Upper lobe of left lung (tissue), 6 donors: ENCODE results near the gene KCNQ1OT1. TPM values are rescaled to one million over a fixed set of nuclear protein-coding genes. Genes with fewer than 3 reads are reported as not detected.

Experiments used
- ATAC-seq, 2 donors: fragments of 200-7000 bp; cut with Tn5 transposase; one replicate each; pipeline ENCODE4 v1.9.1; 2022; ENCODE audit warnings: mild to moderate bottlenecking in 2 of 2, moderate library complexity in 2 of 2; ENCODE audit not compliant: low FRiP score in 2 of 2
- DNase-seq, 2 donors: peaks; one replicate each; pipeline ENCODE4 v3.0.0-alpha.2; 2019 to 2020
- H3K27ac ChIP-seq, 4 donors: fragments of 200-600 bp; sonication (generic); one replicate each; pipeline ENCODE4 v1.5.1; 2016 to 2019
- H3K27me3 ChIP-seq, 4 donors: fragments of 200-600 bp; sonication (generic); one replicate each; pipeline ENCODE4 v1.5.1; 2017 to 2019
- H3K36me3 ChIP-seq, 4 donors: fragments of 200-600 bp; sonication (generic); one replicate each; pipeline ENCODE4 v1.5.1; 2016 to 2019
- H3K4me1 ChIP-seq, 4 donors: fragments of 200-600 bp; sonication (generic); one replicate each; pipeline ENCODE4 v1.5.1; 2018 to 2019
- H3K4me3 ChIP-seq, 4 donors: fragments of 200-600 bp; sonication (generic); one replicate each; pipeline ENCODE4 v1.5.1; 2017 to 2019; ENCODE audit warnings: mild to moderate bottlenecking in 2 of 4, moderate library complexity in 1 of 4
- H3K9me3 ChIP-seq, 4 donors: fragments of 200-600 bp; sonication (generic); one replicate each; pipeline ENCODE4 v1.5.1; 2018 to 2019
- EP300 ChIP-seq, 4 donors: sonication (generic); formaldehyde crosslinking; IDR thresholded peaks; one replicate each; pipeline ENCODE4 v1.5.1; 2017; ENCODE audit warnings: antibody characterized with exemption in 4 of 4, control low read depth in 2 of 4
- POLR2A ChIP-seq, 4 donors: fragments of 450-650 bp; IDR thresholded peaks; one replicate each; pipeline ENCODE4 v1.5.1; 2016 to 2017; ENCODE audit warnings: antibody characterized with exemption in 4 of 4, mild to moderate bottlenecking in 2 of 4
- POLR2AphosphoS5 ChIP-seq, 2 donors: sonication (generic); formaldehyde crosslinking; IDR thresholded peaks; one replicate each; pipeline ENCODE4 v1.5.1; 2017; ENCODE audit warnings: antibody characterized with exemption in 2 of 2
- WGBS, 2 donors: methylation state at CpG; one replicate each; pipeline ENCODE4 v1.1.5; 2017 to 2018; 5-methylcytosine and 5-hydroxymethylcytosine counted together
- total RNA-seq, 6 donors: library from RNA; depleted of rRNA in 4 of 6; stranded (reverse); fragments of >200 nt in 4 of 6; gene quantifications; one replicate each; pipeline versions ENCODE4 v1.1.0 to v1.2.1, GENCODE V29; 2016 to 2021
- TF ChIP-seq, protein P1 (sequence below), 6 experiments: fragments of 450-650 bp in 4 of 6; fragments of 200-600 bp in 2 of 6; sonication (generic) in 2 of 6; IDR thresholded peaks; one replicate each; pipeline ENCODE4 v1.5.1; 2016 to 2019; ENCODE audit warnings: antibody characterized with exemption in 6 of 6
- donor health status: DM: no; HTN: no; CAD: no; lungs with moderate emphysema.
- donor health status: DM: no; HTN: yes; CAD: no; lungs with severe emphysema.

KCNQ1OT1 gene
- total RNA-seq, 6 donors from 2014 or later = 1.1 to 6.3 (median 4.1) TPM

DNA sequence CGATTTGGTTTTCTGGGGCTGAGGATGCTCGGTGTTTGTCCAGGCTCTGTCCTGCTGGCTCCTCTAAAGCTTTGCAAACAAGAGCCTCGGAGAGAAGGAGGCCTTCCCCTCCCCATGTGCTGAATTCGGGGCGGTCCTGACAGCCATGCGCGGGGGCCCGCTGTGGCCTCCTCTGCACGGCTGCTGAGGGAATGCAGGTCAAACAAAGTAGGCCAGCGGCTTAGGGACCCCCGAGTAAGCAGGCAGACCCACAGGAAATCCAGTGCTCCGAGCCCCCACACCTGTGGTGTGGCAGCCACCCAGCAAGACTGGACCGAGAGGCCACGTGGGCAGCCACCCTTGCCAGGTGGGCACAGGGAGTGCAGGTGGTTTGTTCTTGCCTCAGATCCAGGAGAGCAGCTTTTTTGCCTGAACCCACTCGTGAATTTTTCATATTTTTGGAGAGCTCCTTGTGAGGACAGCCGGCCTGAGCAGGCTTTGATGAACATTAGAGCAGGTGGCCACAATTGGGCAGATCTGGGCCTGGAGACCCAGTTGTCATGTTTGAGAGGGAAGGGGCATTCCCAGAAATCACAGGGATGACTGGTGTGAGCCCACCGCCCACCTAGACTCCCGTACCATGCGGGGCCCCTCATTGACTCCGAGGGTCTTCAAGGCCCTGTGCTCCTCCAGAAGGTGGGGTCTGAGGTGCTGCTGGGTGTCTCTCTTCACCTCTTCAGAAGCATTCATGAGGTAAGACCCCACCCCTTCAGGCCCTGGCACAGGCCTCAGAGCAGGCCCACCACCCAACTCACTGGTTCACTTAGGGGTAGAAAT is 43.0 kb upstream of the KCNQ1OT1 start:
- ATAC-seq = no peak
- Histone ChIP-seq H3K4me1 (peaks cover 0 to 3% (median 0%) of the 10 kb centered on the region in 4 donors), H3K9me3 (no peaks in the 10 kb centered on the region), H3K27me3 (no peaks in the 10 kb centered on the region), H3K27ac (no peak overlapping the region), H3K36me3 (no peaks in the 10 kb centered on the region), H3K4me3 (no peak overlapping the region)
- WGBS, 2 donors = 91 to 96% methylated on average over 10 to 20 of the region's 20 CpGs
- TF ChIP-seq POLR2AphosphoS5 (IDR thresholded peaks at IDR 0.05) = no peak
- TF ChIP-seq POLR2A (IDR thresholded peaks at IDR 0.05) = no peak
- TF ChIP-seq, protein P1, sequence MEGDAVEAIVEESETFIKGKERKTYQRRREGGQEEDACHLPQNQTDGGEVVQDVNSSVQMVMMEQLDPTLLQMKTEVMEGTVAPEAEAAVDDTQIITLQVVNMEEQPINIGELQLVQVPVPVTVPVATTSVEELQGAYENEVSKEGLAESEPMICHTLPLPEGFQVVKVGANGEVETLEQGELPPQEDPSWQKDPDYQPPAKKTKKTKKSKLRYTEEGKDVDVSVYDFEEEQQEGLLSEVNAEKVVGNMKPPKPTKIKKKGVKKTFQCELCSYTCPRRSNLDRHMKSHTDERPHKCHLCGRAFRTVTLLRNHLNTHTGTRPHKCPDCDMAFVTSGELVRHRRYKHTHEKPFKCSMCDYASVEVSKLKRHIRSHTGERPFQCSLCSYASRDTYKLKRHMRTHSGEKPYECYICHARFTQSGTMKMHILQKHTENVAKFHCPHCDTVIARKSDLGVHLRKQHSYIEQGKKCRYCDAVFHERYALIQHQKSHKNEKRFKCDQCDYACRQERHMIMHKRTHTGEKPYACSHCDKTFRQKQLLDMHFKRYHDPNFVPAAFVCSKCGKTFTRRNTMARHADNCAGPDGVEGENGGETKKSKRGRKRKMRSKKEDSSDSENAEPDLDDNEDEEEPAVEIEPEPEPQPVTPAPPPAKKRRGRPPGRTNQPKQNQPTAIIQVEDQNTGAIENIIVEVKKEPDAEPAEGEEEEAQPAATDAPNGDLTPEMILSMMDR (IDR thresholded peaks at IDR 0.05) = no peak
- TF ChIP-seq EP300 (IDR thresholded peaks at IDR 0.05) = no peak
- DNase-seq = peak in 1 of 2 donors; percentile 71

DNA sequence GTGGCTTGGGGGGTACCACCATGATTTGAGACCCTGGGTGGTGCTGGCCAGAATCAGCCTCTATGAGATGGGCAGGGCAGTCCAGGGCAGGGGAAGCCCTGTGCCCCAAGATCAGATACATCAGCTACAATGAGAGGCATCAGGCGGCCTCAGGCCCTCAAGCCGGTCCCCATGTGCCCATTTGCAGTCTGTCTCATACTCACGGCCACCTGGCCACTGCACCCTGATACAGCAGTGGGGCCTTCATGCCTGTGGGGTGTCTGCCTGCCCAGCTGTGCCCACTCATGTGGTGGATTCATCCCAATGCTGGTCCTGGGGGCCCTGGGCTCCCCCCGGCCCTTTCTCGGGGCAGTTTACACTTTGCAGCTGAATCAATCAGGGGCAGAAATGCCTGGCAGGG is 42.4 kb upstream of the KCNQ1OT1 start:
- peaks cover 0 to 7% (median 0%) of the 10 kb centered on the region in 4 donors for H3K4me1 ChIP-seq
- no peaks in the 10 kb centered on the region for H3K27me3 ChIP-seq
- 87 to 96% methylated on average over 3 to 5 of the region's 5 CpGs for WGBS, 2 donors
- DNase-seq (no peak), ATAC-seq (no peak)
- H3K27ac ChIP-seq = peak overlapping the region in 2 of 4 donors; percentile 17 to 30
- TF ChIP-seq EP300 (IDR thresholded peaks at IDR 0.05) (no peak), POLR2A (IDR thresholded peaks at IDR 0.05) (no peak)
- TF ChIP-seq, protein P1 (IDR thresholded peaks at IDR 0.05) = no peak
- no peak overlapping the region for H3K4me3 ChIP-seq
- no peaks in the 10 kb centered on the region for H3K9me3 ChIP-seq
- no peaks in the 10 kb centered on the region for H3K36me3 ChIP-seq

DNA sequence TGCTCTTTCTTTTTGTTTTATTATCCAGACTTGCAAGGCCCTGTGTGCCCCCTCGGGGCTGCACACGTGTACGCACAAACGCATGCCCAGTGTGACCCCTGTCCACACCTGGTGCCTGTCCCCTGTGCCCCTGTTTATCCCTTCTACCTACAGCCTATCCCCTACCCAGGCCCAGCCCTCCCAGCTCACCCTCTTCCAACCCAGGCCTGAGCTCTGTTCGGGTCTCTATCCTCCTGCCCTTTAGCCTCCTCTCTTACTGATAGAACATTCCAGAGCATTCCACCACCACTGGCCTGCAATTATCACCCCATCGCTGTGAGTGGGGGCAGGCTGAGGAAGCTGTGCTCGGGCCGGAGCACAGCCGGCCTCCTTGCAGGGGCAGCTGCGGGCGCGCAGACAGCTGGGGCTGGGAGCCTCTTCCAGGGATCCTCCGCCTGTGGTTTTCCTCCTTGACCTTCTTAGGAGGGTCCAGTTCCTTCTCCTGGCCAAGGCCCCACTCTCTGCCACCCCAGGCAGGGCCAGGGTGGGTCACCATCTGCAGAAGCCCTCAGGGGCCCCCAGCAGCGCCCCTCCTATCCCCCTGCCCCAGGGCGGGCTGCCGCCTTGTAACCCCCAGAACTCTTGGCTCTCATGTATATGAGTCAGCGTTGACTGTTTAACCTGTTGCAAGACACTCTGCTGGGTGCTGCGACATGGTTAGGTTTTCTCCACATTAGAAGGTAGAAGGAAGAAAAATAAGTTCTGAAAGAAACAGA is 41.8 kb upstream of the KCNQ1OT1 start:
- 57 to 69% methylated on average over 8 to 18 of the region's 18 CpGs for WGBS, 2 donors
- peaks cover 0 to 7% (median 0%) of the 10 kb centered on the region in 4 donors for H3K4me1 ChIP-seq
- H3K27me3 ChIP-seq = no peaks in the 10 kb centered on the region
- DNase-seq (peak in 1 of 2 donors; percentile 85), ATAC-seq (peak; percentile 10 to 45)
- no peaks in the 10 kb centered on the region for H3K36me3 ChIP-seq
- no peak overlapping the region for H3K4me3 ChIP-seq
- H3K27ac ChIP-seq = peak overlapping the region in 3 of 4 donors; percentile 1 to 30 (median 17)
- TF ChIP-seq, protein P1 (IDR thresholded peaks at IDR 0.05) = no peak
- TF ChIP-seq POLR2AphosphoS5 (IDR thresholded peaks at IDR 0.05) = no peak
- no peak for TF ChIP-seq EP300 (IDR thresholded peaks at IDR 0.05)
- no peak for TF ChIP-seq POLR2A (IDR thresholded peaks at IDR 0.05)
- no peaks in the 10 kb centered on the region for H3K9me3 ChIP-seq

DNA sequence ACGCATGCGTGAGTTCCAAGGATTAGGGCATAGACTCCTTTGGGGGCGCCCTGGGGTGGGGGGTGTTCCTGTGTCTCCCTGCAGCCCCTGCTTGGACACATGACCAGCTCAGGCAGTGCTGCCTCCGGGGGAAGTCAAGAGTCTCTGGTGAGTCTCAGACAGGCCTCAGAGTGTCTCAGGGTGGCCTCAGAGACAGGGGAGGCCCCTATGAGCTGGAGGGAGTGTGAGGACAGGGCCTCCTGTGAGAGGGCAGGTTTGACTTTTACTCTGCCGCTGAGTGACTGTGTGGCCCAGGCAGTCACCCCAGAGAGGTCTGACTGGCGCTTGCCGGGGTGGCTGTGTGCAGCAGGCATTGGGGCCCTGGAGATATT is 41.2 kb upstream of the KCNQ1OT1 start:
- peak overlapping the region in 1 of 4 donors; percentile 1 for H3K27ac ChIP-seq
- no peaks in the 10 kb centered on the region for H3K36me3 ChIP-seq
- H3K27me3 ChIP-seq = no peaks in the 10 kb centered on the region
- WGBS, 2 donors = 83 to 94% methylated on average over 3 to 7 of the region's 7 CpGs
- ATAC-seq (no peak), DNase-seq (no peak)
- H3K4me3 ChIP-seq = no peak overlapping the region
- peaks cover 0 to 7% (median 0%) of the 10 kb centered on the region in 4 donors for H3K4me1 ChIP-seq
- H3K9me3 ChIP-seq = no peaks in the 10 kb centered on the region
- TF ChIP-seq POLR2A (IDR thresholded peaks at IDR 0.05) = no peak
- no peak for TF ChIP-seq EP300 (IDR thresholded peaks at IDR 0.05)
- no peak for TF ChIP-seq POLR2AphosphoS5 (IDR thresholded peaks at IDR 0.05)
- TF ChIP-seq, protein P1 (IDR thresholded peaks at IDR 0.05) = no peak
